ENCODE data around the gene ERCC2. TPM values are rescaled to one million over a fixed set of nuclear protein-coding genes. Genes with fewer than 3 reads are reported as not detected.

ERCC2 gene
- total RNA-seq, 1 experiment from 2014 or later: 58.9 TPM

- no TSS peak for BruUV-seq (replicated peaks)
- CTCF ChIA-PET: no interaction called here
- POLR2A ChIA-PET: no interaction called here
Observed at GRCh38 chr19:45342911-45343310, 27.5 kb downstream of the ERCC2 start.

More at GRCh38 chr19:45342911-45343310, 27.5 kb downstream of the ERCC2 start:
- no peaks in the 10 kb centered on the region for H3K36me3 ChIP-seq (ENCODE audit: control insufficient read depth in 1 of 2, insufficient read depth in 2 of 2, low read length in 2 of 2)
- ATAC-seq: no peak
- RAD21 ChIA-PET (ENCODE audit: low non-redundant PET in 1 of 2, low total read pairs in 2 of 2, uncharacterized antibody in 2 of 2, unreplicated experiment in 2 of 2): no interaction called here
- H3K4me2 ChIP-seq (ENCODE audit: low read length): no peak overlapping the region
- H3K9me3 ChIP-seq (ENCODE audit: control insufficient read depth in 1 of 2, insufficient read depth in 1 of 2, low read depth in 1 of 2, low read length in 2 of 2): no peaks in the 10 kb centered on the region
- no peak overlapping the region for H2AFZ ChIP-seq (ENCODE audit: low read depth, low read length, poor library complexity, severe bottlenecking)
- H3K27ac ChIP-seq (ENCODE audit: low read depth, low read length): no peak overlapping the region
- peaks cover 19 to 43% of the 10 kb centered on the region in 2 experiments for H3K4me1 ChIP-seq (ENCODE audit: control insufficient read depth in 1 of 2, insufficient read depth in 2 of 2, low read length in 2 of 2)
- H3K9me2 ChIP-seq (ENCODE audit: insufficient read depth): no peaks in the 10 kb centered on the region
- intact Hi-C loops (cut with micrococcal nuclease): no loop called here
- TF ChIP-seq FOSL1 (IDR thresholded peaks at IDR 0.05; ENCODE audit: low read depth): no peak
- TF ChIP-seq ATF3 (IDR thresholded peaks at IDR 0.05): no peak
- no peak for TF ChIP-seq SIN3A (IDR thresholded peaks at IDR 0.05; ENCODE audit: low read depth)
- TF ChIP-seq CTCF (IDR thresholded peaks at IDR 0.05 in 2 of 3, conservative IDR thresholded peaks at IDR 0.05 in 1 of 3; ENCODE audit: borderline replicate concordance in 1 of 3, insufficient read depth in 1 of 3, low read depth in 2 of 3, low read length in 2 of 3): no peak
- no peak overlapping the region for H3K9ac ChIP-seq (ENCODE audit: low read length)
- 0 out of 2 replicates have a peak, but pooled peaks cover 3% of the 10 kb centered on the region for H3K79me2 ChIP-seq (ENCODE audit: insufficient read depth, low read length)
- no peaks in the 10 kb centered on the region for H3K27me3 ChIP-seq (ENCODE audit: insufficient read depth, low read length)
- DNase-seq (ENCODE audit: low read depth, low spot score): no peak
- H4K20me1 ChIP-seq (ENCODE audit: insufficient read depth): no peaks in the 10 kb centered on the region
- no peak overlapping the region for H3K4me3 ChIP-seq (replicated peaks in 1 of 2; ENCODE audit: low read depth in 1 of 2, low read length in 2 of 2)
